GM18508 (cell line): Measurements from ENCODE around the gene ENTPD6.

Experiments
- ATAC-seq: cut with Tn5 transposase; IDR thresholded peaks from one replicate; pipeline ENCODE4 v1.9.1; 2021; ENCODE audit warnings: moderate number of reproducible peaks; ENCODE audit not compliant: insufficient read depth, unreplicated experiment

The ENTPD6 gene

GRCh38 chr20:25207149-25207959 is 11.8 kb downstream of the ENTPD6 start:
- ATAC-seq = no peak

- ATAC-seq = no peak
These were observed 12.5 kb downstream of the ENTPD6 start for GRCh38 chr20:25207960-25208534.

- no peak for ATAC-seq
These were observed 13.9 kb downstream of the ENTPD6 start for GRCh38 chr20:25209400-25209799.

GRCh38 chr20:25209911-25210310 is 14.4 kb downstream of the ENTPD6 start:
- ATAC-seq = no peak

GRCh38 chr20:25211273-25211672 is 15.8 kb downstream of the ENTPD6 start:
- ATAC-seq = no peak

GRCh38 chr20:25212242-25212641 is 16.7 kb downstream of the ENTPD6 start:
- no peak for ATAC-seq

GRCh38 chr20:25213566-25214425 is 18.3 kb downstream of the ENTPD6 start:
- ATAC-seq = no peak

GRCh38 chr20:25214426-25214790 is 18.9 kb downstream of the ENTPD6 start:
- no peak for ATAC-seq

GRCh38 chr20:25214819-25215218 is 19.3 kb downstream of the ENTPD6 start:
- ATAC-seq = no peak

- ATAC-seq = no peak
These were observed 20.0 kb downstream of the ENTPD6 start for GRCh38 chr20:25215521-25215920.

GRCh38 chr20:25216199-25216945 is 20.9 kb downstream of the ENTPD6 start:
- no peak for ATAC-seq

GRCh38 chr20:25217161-25218108 is 21.9 kb downstream of the ENTPD6 start:
- no peak for ATAC-seq

- no peak for ATAC-seq
These were observed 22.6 kb downstream of the ENTPD6 start for GRCh38 chr20:25218109-25218486.

- no peak for ATAC-seq
These were observed 23.0 kb downstream of the ENTPD6 start for GRCh38 chr20:25218492-25218891.

GRCh38 chr20:25219365-25219764 is 23.9 kb downstream of the ENTPD6 start:
- ATAC-seq = no peak

- ATAC-seq = no peak
These were observed 24.7 kb downstream of the ENTPD6 start for GRCh38 chr20:25220021-25220730.

GRCh38 chr20:25220810-25221591 is 25.5 kb downstream of the ENTPD6 start:
- no peak for ATAC-seq
